ENCODE data around the gene LHFPL3. TPM values are rescaled to one million over a fixed set of nuclear protein-coding genes. Genes with fewer than 3 reads are reported as not detected.

LHFPL3 gene
- total RNA-seq, 1 donor from 2014 or later = not detected

GRCh38 chr7:104761892-104762291 is 433.5 kb downstream of the LHFPL3 start:
- DNase-seq (ENCODE audit: low read depth) = no peak
- H3K4me3 ChIP-seq (ENCODE audit: low read depth, low read length) = no peak overlapping the region
- TF ChIP-seq CTCF (conservative IDR thresholded peaks at IDR 0.05; ENCODE audit: low read depth, low read length) = no peak

- TF ChIP-seq CTCF (conservative IDR thresholded peaks at IDR 0.05; ENCODE audit: low read depth, low read length) = no peak
- no peak for DNase-seq (ENCODE audit: low read depth)
- no peak overlapping the region for H3K4me3 ChIP-seq (ENCODE audit: low read depth, low read length)
These were observed 438.7 kb downstream of the LHFPL3 start for GRCh38 chr7:104767113-104767512.

GRCh38 chr7:104767826-104768536 is 439.6 kb downstream of the LHFPL3 start:
- no peak overlapping the region for H3K4me3 ChIP-seq (ENCODE audit: low read depth, low read length)
- DNase-seq (ENCODE audit: low read depth) = no peak
- TF ChIP-seq CTCF (conservative IDR thresholded peaks at IDR 0.05; ENCODE audit: low read depth, low read length) = peak; percentile 22

- no peak for TF ChIP-seq CTCF (conservative IDR thresholded peaks at IDR 0.05; ENCODE audit: low read depth, low read length)
These were observed 444.3 kb downstream of the LHFPL3 start for GRCh38 chr7:104772405-104773345.

GRCh38 chr7:104773796-104774195 is 445.4 kb downstream of the LHFPL3 start:
- DNase-seq (ENCODE audit: low read depth) = no peak
- TF ChIP-seq CTCF (conservative IDR thresholded peaks at IDR 0.05; ENCODE audit: low read depth, low read length) = no peak
- H3K4me3 ChIP-seq (ENCODE audit: low read depth, low read length) = no peak overlapping the region

More at GRCh38 chr7:104772405-104773345, 444.3 kb downstream of the LHFPL3 start:
- DNase-seq (ENCODE audit: low read depth) = no peak
- no peak overlapping the region for H3K4me3 ChIP-seq (ENCODE audit: low read depth, low read length)

- DNase-seq (ENCODE audit: low read depth) = no peak
These were observed 447.1 kb downstream of the LHFPL3 start for GRCh38 chr7:104775531-104775930.

More at GRCh38 chr7:104775531-104775930, 447.1 kb downstream of the LHFPL3 start:
- H3K4me3 ChIP-seq (ENCODE audit: low read depth, low read length) = no peak overlapping the region
- no peak for TF ChIP-seq CTCF (conservative IDR thresholded peaks at IDR 0.05; ENCODE audit: low read depth, low read length)

All from epithelial cell of proximal tubule (primary cell).